ENCODE measurements around the gene ANKRD6.

GRCh38 chr6:89662659-89663223, 229.8 kb downstream of the ANKRD6 start:
- TF ChIP-seq EZH2 (IDR thresholded peaks at IDR 0.05): no peak
- no peak for TF ChIP-seq POLR2AphosphoS5 (IDR thresholded peaks at IDR 0.05; ENCODE audit: borderline replicate concordance, low read depth, low read length)
- TF ChIP-seq FOXP2 (optimal IDR thresholded peaks at IDR 0.05; ENCODE audit: control extremely low read depth, extremely low read length, insufficient read depth): no peak
